Omental fat pad (tissue), 4 donors: Measurements from ENCODE around the gene TMIE. TPM values are rescaled to one million over a fixed set of nuclear protein-coding genes. Genes with fewer than 3 reads are reported as not detected.
A peak's percentile ranks its signal among the peaks of the same experiment; 100 is the strongest.

Experiments used
- ATAC-seq: fragments of 150-250 bp; one replicate; pipeline ENCODE4 v1.9.1; 2016; ENCODE audit warnings: mild to moderate bottlenecking, moderate library complexity; ENCODE audit not compliant: low FRiP score
- DNase-seq: peaks from one replicate; pipeline ENCODE4 v3.0.0-alpha.2; 2019; ENCODE audit warnings: low spot score
- CTCF ChIP-seq, 3 donors: fragments of 450-650 bp; IDR thresholded peaks; one replicate each; pipeline ENCODE4 v1.5.1; 2016 to 2017; ENCODE audit warnings: antibody characterized with exemption in 3 of 3, mild to moderate bottlenecking in 3 of 3, moderate library complexity in 2 of 3
- total RNA-seq, 4 donors: library from RNA; depleted of rRNA; stranded (reverse); fragments of >200 nt; gene quantifications; one replicate each; pipeline ENCODE4 v1.1.0, GENCODE V29; 2016

Gene TMIE
- total RNA-seq, 4 donors from 2014 or later, result 0.79 TPM; not detected in 3

GRCh38 chr3:46665763-46666452, 35.3 kb upstream of the TMIE start:
- TF ChIP-seq CTCF (IDR thresholded peaks at IDR 0.05), result no peak
- DNase-seq (peak; percentile 8), ATAC-seq (no peak)

GRCh38 chr3:46666453-46666845, 34.7 kb upstream of the TMIE start:
- ATAC-seq (no peak), DNase-seq (peak; percentile 14)
- no peak for TF ChIP-seq CTCF (IDR thresholded peaks at IDR 0.05)

GRCh38 chr3:46667061-46667621, 34.1 kb upstream of the TMIE start:
- no peak for TF ChIP-seq CTCF (IDR thresholded peaks at IDR 0.05)
- DNase-seq (peak; percentile 14), ATAC-seq (no peak)

GRCh38 chr3:46667657-46668056, 33.5 kb upstream of the TMIE start:
- peak; percentile 21 for DNase-seq
- TF ChIP-seq CTCF (IDR thresholded peaks at IDR 0.05), result no peak
- ATAC-seq, result no peak

- no peak for TF ChIP-seq CTCF (IDR thresholded peaks at IDR 0.05)
- peak; percentile 18 for DNase-seq
- ATAC-seq, result no peak
These were observed 33.1 kb upstream of the TMIE start for GRCh38 chr3:46668116-46668515.

- no peak for TF ChIP-seq CTCF (IDR thresholded peaks at IDR 0.05)
- DNase-seq (peak; percentile 1), ATAC-seq (no peak)
These were observed 32.6 kb upstream of the TMIE start for GRCh38 chr3:46668591-46668990.
